Measurements from ENCODE around the gene C3orf20.

DNA sequence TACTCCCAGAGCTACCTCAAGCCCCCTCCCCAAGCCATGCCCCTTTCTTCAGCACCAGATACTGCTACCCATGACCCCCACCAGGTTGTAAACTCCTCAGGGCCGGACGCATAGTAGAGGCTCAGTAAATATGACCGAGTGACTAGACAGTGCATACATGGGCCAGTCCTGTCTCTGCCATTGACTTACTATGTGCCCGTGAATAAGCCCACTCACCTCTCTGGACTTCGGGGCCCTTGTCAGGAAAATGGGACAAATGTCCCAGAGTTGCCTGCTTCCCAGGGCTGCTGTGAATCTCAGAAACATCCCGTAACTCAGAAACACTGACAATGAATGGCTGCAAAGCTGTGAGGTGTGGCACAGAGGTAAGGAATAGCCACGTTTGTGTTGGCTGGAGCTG is 95.7 kb downstream of the C3orf20 start:
- TF ChIP-seq GABPB1 (CRISPR knock-in tag; IDR thresholded peaks at IDR 0.05) (no peak), ZSCAN30 (CRISPR knock-in tag; IDR thresholded peaks at IDR 0.05) (no peak), ZFP36 (IDR thresholded peaks at IDR 0.05; ENCODE audit: borderline replicate concordance, low read depth, low read length, partially characterized antibody) (no peak)
- TF ChIP-seq, protein P1, sequence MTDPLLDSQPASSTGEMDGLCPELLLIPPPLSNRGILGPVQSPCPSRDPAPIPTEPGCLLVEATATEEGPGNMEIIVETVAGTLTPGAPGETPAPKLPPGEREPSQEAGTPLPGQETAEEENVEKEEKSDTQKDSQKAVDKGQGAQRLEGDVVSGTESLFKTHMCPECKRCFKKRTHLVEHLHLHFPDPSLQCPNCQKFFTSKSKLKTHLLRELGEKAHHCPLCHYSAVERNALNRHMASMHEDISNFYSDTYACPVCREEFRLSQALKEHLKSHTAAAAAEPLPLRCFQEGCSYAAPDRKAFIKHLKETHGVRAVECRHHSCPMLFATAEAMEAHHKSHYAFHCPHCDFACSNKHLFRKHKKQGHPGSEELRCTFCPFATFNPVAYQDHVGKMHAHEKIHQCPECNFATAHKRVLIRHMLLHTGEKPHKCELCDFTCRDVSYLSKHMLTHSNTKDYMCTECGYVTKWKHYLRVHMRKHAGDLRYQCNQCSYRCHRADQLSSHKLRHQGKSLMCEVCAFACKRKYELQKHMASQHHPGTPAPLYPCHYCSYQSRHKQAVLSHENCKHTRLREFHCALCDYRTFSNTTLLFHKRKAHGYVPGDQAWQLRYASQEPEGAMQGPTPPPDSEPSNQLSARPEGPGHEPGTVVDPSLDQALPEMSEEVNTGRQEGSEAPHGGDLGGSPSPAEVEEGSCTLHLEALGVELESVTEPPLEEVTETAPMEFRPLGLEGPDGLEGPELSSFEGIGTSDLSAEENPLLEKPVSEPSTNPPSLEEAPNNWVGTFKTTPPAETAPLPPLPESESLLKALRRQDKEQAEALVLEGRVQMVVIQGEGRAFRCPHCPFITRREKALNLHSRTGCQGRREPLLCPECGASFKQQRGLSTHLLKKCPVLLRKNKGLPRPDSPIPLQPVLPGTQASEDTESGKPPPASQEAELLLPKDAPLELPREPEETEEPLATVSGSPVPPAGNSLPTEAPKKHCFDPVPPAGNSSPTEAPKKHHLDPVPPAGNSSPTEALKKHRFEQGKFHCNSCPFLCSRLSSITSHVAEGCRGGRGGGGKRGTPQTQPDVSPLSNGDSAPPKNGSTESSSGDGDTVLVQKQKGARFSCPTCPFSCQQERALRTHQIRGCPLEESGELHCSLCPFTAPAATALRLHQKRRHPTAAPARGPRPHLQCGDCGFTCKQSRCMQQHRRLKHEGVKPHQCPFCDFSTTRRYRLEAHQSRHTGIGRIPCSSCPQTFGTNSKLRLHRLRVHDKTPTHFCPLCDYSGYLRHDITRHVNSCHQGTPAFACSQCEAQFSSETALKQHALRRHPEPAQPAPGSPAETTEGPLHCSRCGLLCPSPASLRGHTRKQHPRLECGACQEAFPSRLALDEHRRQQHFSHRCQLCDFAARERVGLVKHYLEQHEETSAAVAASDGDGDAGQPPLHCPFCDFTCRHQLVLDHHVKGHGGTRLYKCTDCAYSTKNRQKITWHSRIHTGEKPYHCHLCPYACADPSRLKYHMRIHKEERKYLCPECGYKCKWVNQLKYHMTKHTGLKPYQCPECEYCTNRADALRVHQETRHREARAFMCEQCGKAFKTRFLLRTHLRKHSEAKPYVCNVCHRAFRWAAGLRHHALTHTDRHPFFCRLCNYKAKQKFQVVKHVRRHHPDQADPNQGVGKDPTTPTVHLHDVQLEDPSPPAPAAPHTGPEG (CRISPR knock-in tag; IDR thresholded peaks at IDR 0.05) = no peak

Measured in HepG2 (cell line).